ENCODE results near the gene ZCCHC2.

The ZCCHC2 gene

GRCh38 chr18:62611453-62612288 lies 88.8 kb downstream of the ZCCHC2 start:
- DNase-seq = no peak

- no peak for DNase-seq
Observed at GRCh38 chr18:62612289-62612645, 89.4 kb downstream of the ZCCHC2 start.

- no peak for DNase-seq
Observed at GRCh38 chr18:62612776-62613175, 90.0 kb downstream of the ZCCHC2 start.

- DNase-seq = no peak
Observed at GRCh38 chr18:62614494-62614893, 91.7 kb downstream of the ZCCHC2 start.

- DNase-seq = no peak
Observed at GRCh38 chr18:62616331-62616805, 93.5 kb downstream of the ZCCHC2 start.

GRCh38 chr18:62617793-62618591 lies 95.2 kb downstream of the ZCCHC2 start:
- no peak for DNase-seq

GRCh38 chr18:62618735-62619134 lies 95.9 kb downstream of the ZCCHC2 start:
- no peak for DNase-seq

GRCh38 chr18:62621546-62621945 lies 98.7 kb downstream of the ZCCHC2 start:
- DNase-seq = no peak

- DNase-seq = no peak
Observed at GRCh38 chr18:62625019-62625418, 102.2 kb downstream of the ZCCHC2 start.

All from NCI-H1694 (cell line).